Measurements from ENCODE around the gene ARSG.
A peak's percentile ranks its signal among the peaks of the same experiment; 100 is the strongest.

The ARSG gene

GRCh38 chr17:68431045-68431608, 139.8 kb downstream of the ARSG start:
- TF ChIP-seq TAF1 (IDR thresholded peaks at IDR 0.05; ENCODE audit: borderline replicate concordance, low read depth, low read length) (no peak), POLR2AphosphoS5 (IDR thresholded peaks at IDR 0.05; ENCODE audit: low read depth, low read length) (no peak), POLR2A (IDR thresholded peaks at IDR 0.05; ENCODE audit: low read depth, low read length) (no peak)
- FAIRE-seq: no peak
- DNase-seq (ENCODE audit: insufficient read length): no peak

DNA sequence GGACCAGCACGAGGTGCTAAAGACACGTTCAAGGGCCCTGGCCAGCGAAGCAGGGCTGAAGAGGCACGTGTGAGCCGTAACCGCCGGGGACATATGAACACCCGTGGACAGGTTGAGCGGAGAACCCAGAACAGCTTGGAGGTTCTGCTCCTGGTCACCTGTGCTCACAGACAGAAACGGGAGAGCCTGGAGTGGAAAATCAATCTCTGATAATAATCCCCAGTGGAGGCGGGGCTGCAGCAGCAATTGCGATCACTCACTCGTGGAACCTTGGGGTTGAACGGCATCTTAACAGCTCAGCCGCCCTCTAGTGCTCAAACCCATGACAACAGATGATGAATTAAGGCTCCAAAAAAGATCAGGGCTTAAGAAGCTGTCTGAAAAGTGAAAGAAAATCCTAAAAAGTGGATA, 140.4 kb downstream of the ARSG start:
- TF ChIP-seq POLR2AphosphoS5 (IDR thresholded peaks at IDR 0.05; ENCODE audit: low read depth, low read length) (no peak), TAF1 (IDR thresholded peaks at IDR 0.05; ENCODE audit: borderline replicate concordance, low read depth, low read length) (no peak), POLR2A (IDR thresholded peaks at IDR 0.05; ENCODE audit: low read depth, low read length) (no peak)
- FAIRE-seq: peak; percentile 36
- DNase-seq (ENCODE audit: insufficient read length): no peak

DNA sequence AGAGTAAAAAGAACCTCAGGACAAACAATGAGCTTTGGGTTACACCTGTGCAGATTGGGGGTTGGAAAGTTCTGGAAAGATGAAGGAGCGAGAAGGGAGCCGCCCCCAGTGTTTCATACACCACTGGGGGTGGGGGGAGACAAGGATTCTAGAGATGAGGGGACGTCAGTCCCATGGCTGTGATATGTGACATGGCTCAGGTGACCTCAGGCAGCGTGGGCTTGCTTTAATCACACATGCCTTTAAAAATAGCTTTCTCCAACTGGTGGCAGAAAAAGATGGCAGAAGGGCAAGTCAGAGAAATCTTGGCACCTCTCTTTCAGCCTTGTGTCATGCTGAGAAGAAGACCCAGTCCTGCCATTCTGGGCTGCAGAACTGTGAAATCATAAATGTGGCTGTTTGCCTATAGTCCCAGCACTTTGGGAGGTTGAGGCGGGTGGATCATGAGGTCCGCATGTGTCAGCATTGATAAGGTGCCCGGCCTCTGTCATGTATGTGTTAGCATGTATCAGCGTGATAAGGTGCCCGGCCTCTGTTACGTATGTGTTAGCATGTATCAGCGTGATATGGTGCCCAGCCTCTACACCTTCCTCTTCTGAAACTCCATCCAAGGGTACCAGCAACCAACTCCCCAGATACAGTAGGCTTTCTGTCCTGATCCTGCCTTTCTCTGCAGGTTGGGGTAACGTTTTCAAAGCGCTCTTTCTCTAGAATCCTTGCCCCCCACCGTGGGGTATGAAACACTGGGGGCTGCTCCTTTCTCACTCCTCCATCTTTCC, 141.0 kb downstream of the ARSG start:
- FAIRE-seq (no peak), DNase-seq (ENCODE audit: insufficient read length) (no peak)
- TF ChIP-seq POLR2AphosphoS5 (IDR thresholded peaks at IDR 0.05; ENCODE audit: low read depth, low read length): no peak
- TF ChIP-seq POLR2A (IDR thresholded peaks at IDR 0.05; ENCODE audit: low read depth, low read length): no peak
- TF ChIP-seq TAF1 (IDR thresholded peaks at IDR 0.05; ENCODE audit: borderline replicate concordance, low read depth, low read length): no peak

DNA sequence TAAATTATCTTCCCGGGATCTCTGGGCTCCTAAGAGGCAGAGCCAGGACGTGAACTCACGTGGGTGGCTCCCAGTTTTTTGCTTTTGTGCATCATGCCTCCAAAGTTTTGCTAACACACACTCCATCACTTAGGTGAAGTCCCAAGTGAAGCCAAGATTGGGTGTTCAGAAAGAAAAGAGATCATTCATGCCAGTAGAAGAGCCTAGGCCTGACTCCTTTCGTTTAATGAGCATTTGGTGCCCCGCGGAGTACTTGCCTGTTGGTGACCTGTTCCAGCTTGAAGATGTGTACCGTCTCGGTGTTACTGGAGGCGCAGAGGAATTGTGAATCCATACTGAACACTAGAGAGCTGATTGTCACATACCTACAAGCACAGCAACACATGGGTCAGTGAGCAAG, 141.9 kb downstream of the ARSG start:
- DNase-seq (ENCODE audit: insufficient read length) (no peak), FAIRE-seq (no peak)
- no peak for TF ChIP-seq POLR2A (IDR thresholded peaks at IDR 0.05; ENCODE audit: low read depth, low read length)
- no peak for TF ChIP-seq TAF1 (IDR thresholded peaks at IDR 0.05; ENCODE audit: borderline replicate concordance, low read depth, low read length)
- TF ChIP-seq POLR2AphosphoS5 (IDR thresholded peaks at IDR 0.05; ENCODE audit: low read depth, low read length): no peak

- DNase-seq (ENCODE audit: insufficient read length): no peak
- no peak for FAIRE-seq
- TF ChIP-seq TAF1 (IDR thresholded peaks at IDR 0.05; ENCODE audit: borderline replicate concordance, low read depth, low read length) (no peak), POLR2AphosphoS5 (IDR thresholded peaks at IDR 0.05; ENCODE audit: low read depth, low read length) (no peak), POLR2A (IDR thresholded peaks at IDR 0.05; ENCODE audit: low read depth, low read length) (no peak)
These were observed 142.7 kb downstream of the ARSG start for GRCh38 chr17:68433911-68434508.

DNA sequence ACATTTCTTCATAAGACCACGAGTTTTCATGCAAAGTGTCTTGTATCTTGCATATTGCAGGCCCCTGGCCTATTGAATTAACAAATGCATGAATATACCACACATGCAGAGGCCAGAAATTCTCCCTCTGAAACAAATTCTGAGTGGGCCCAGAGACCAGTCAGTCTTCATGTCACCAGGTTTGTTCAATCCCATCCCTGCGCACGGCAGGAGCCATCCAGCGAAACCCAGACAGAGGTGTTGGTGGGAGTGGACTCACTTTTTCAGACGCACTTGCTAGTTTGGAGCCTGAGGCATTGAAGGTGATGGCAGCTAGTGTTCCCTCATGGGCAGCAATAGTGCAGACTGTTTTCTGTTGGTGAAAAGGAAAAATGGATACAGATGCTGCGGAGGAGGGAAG, 144.1 kb downstream of the ARSG start:
- no peak for FAIRE-seq
- TF ChIP-seq POLR2A (IDR thresholded peaks at IDR 0.05; ENCODE audit: low read depth, low read length) (no peak), POLR2AphosphoS5 (IDR thresholded peaks at IDR 0.05; ENCODE audit: low read depth, low read length) (no peak), TAF1 (IDR thresholded peaks at IDR 0.05; ENCODE audit: borderline replicate concordance, low read depth, low read length) (no peak)
- no peak for DNase-seq (ENCODE audit: insufficient read length)

DNA sequence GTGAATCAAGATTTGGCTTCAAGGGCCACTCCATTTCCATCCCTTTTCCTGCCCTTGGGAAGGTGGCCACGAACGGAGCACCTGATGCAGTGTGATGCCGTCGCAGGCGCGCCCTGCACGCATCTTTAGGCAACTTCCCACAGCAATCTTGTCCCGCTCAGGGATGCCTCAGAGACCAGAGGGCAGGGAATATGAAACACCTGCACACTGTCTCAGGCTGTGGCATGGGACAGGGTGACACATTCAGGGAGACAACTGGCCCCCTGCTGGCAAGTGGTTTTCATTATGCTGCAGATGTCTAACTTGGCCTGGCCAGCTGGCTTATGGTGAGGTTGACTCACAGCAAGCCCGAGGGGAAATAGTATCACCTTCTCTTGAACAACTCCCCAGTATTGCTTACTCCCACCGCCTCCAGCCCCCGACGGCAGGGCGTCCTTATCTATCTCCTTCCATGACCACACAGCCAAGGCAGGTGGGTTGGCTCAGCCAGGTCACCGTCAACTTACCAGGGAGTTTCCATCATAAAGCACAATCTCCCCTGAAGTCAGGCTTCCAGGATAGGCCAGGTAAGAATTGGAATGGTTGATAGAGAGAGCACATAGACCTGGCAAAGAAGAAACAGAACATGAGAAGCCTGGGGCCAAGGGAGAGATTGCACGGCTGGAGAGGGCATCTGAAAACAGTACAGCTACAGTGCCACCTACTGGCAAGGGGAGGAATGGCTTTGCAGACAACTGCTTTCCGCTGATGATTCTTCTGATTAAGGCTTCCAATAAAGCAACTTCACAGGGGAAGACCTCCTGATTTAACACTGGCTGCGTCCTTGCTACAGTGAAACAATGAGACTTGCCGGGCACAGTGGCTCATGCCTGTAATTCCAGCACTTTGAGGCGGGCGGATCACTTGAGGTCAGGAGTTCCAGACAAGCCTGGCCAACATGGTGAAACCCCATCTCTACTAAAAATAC, 144.9 kb downstream of the ARSG start:
- TF ChIP-seq POLR2AphosphoS5 (IDR thresholded peaks at IDR 0.05; ENCODE audit: low read depth, low read length) (no peak), TAF1 (IDR thresholded peaks at IDR 0.05; ENCODE audit: borderline replicate concordance, low read depth, low read length) (no peak), POLR2A (IDR thresholded peaks at IDR 0.05; ENCODE audit: low read depth, low read length) (no peak)
- FAIRE-seq: peak; percentile 88
- peak; percentile 41 for DNase-seq (ENCODE audit: insufficient read length)

DNA sequence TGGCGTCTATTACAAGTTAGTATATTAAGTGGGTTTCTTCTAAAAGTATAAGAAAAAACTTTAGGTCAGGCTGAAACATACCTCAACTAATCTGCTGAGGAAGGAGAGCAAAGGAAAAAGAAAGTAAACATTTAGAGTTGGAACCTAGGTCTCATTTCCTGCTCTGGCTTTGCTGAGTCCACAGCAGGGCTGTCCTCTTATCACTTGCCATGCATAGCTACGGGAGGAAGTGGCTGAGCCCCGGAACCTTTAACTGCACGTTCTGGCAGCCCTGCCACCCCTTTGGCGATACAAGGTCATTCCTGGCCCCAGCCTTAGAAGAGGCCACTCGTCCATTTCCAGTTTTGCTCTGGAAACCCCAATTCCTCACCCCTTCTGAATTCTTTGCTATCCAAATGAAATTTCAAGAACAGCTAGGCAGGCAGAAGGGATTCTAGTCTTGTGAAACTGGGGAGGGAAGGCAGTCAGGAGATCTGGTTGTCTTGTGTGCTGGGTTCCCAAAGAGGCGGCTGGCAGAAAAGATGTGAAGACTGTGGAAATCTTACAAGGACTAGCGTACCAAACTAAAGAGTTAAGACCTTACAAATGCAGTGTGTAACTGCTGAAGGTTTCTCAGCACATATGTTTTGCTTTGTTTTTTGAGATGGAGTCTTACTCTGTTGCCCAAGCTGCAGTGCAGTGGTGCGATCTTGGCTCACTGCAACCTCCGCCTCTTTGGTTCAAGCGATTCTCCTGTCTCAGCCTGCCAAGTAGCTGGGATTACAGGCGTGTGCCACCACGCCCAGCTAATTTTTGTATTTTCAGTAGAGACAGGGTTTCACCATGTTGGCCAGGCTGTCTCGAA, 146.9 kb downstream of the ARSG start:
- FAIRE-seq (peak; percentile 61), DNase-seq (ENCODE audit: insufficient read length) (peak; percentile 34)
- TF ChIP-seq POLR2AphosphoS5 (IDR thresholded peaks at IDR 0.05; ENCODE audit: low read depth, low read length) (no peak), TAF1 (IDR thresholded peaks at IDR 0.05; ENCODE audit: borderline replicate concordance, low read depth, low read length) (0 out of 2 replicates have a peak, but pooled peaks have one; percentile 44), POLR2A (IDR thresholded peaks at IDR 0.05; ENCODE audit: low read depth, low read length) (peak; percentile 50; the same call in 1 of the 2 replicates)

DNA sequence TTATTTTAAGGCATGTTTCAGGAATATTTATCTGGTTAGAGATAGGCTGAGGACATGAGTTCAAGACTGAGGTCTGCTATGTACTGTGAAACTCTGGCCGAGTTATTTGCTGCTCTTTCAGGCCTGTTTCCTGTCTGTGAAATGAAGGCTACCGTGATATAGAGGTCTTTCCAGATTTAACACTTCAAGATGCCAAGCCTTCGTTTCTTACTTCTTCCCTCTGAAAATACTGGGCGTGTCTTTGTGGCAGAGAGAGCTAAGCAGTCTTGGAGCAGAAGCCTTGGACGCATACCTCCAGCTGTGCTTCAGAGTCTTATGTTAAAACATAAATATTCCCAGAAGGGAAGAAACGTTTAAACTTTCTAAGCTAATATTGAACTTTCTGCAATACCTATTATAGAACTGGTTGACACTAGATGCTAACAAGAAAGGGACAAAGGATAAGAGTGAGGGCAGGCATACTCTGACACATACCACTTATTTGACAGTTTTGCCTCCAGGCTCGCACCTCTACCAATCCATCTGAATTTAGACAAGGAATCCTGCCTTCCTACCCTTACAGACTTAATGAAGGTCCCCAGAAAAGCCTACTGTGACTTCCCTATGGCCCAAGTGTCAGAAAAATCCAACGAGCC, 148.5 kb downstream of the ARSG start:
- TF ChIP-seq POLR2AphosphoS5 (IDR thresholded peaks at IDR 0.05; ENCODE audit: low read depth, low read length): no peak
- no peak for TF ChIP-seq TAF1 (IDR thresholded peaks at IDR 0.05; ENCODE audit: borderline replicate concordance, low read depth, low read length)
- no peak for TF ChIP-seq POLR2A (IDR thresholded peaks at IDR 0.05; ENCODE audit: low read depth, low read length)
- no peak for DNase-seq (ENCODE audit: insufficient read length)
- FAIRE-seq: no peak

GRCh38 chr17:68440526-68440925, 149.2 kb downstream of the ARSG start:
- TF ChIP-seq POLR2A (IDR thresholded peaks at IDR 0.05; ENCODE audit: low read depth, low read length) (no peak), TAF1 (IDR thresholded peaks at IDR 0.05; ENCODE audit: borderline replicate concordance, low read depth, low read length) (no peak), POLR2AphosphoS5 (IDR thresholded peaks at IDR 0.05; ENCODE audit: low read depth, low read length) (no peak)
- DNase-seq (ENCODE audit: insufficient read length): no peak
- FAIRE-seq: no peak
